Fibroblast of lung (primary cell): ENCODE results near the gene MAMDC4. TPM values are rescaled to one million over a fixed set of nuclear protein-coding genes. Genes with fewer than 3 reads are reported as not detected.

Experiments used
- DNase-seq, 2 donors: peaks; one replicate each; pipeline versions ENCODE4 v3.0.0 to v3.0.0-alpha.2; 2010; ENCODE audit warnings: low read depth in 2 of 2
- H2AFZ ChIP-seq: 2 replicates; pipeline ENCODE4 v1.5.1; 2012; ENCODE audit warnings: low read length, control low read depth, inconsistent platforms
- H3K27ac ChIP-seq: 2 replicates; pipeline ENCODE4 v1.5.1; 2011; ENCODE audit warnings: low read length, control low read depth; ENCODE audit not compliant: insufficient read depth
- H3K27me3 ChIP-seq: 2 replicates; pipeline ENCODE4 v1.5.1; 2011; ENCODE audit warnings: mild to moderate bottlenecking, low read length; ENCODE audit not compliant: control insufficient read depth, insufficient read depth
- H3K36me3 ChIP-seq: 2 replicates; pipeline ENCODE4 v1.5.1; 2011; ENCODE audit warnings: low read length; ENCODE audit not compliant: control insufficient read depth, insufficient read depth
- H3K4me1 ChIP-seq: 2 replicates; pipeline ENCODE4 v1.5.1; 2011; ENCODE audit warnings: low read length; ENCODE audit not compliant: control insufficient read depth, insufficient read depth; ENCODE audit errors: extremely low read depth
- H3K4me2 ChIP-seq: 2 replicates; pipeline ENCODE4 v1.5.1; 2011; ENCODE audit warnings: low read length, control low read depth; ENCODE audit not compliant: insufficient read depth; ENCODE audit errors: extremely low read depth
- H3K4me3 ChIP-seq, 4 experiments: fragments of 200-600 bp in 1 of 4; sonication (generic) in 1 of 4; replicated peaks in 1 of 4; 2 replicates each; pipeline ENCODE4 v1.5.1; 2011 to 2016; ENCODE audit warnings: low read length in 4 of 4, low read depth in 3 of 4, mild to moderate bottlenecking in 3 of 4, control low read depth in 2 of 4, inconsistent platforms in 1 of 4, mixed read lengths in 1 of 4; ENCODE audit not compliant: insufficient read depth in 1 of 4; ENCODE audit errors: control extremely low read depth in 1 of 4
- H3K79me2 ChIP-seq: 2 replicates; pipeline ENCODE4 v1.5.1; 2012; ENCODE audit warnings: mild to moderate bottlenecking, low read length, inconsistent platforms; ENCODE audit not compliant: control insufficient read depth, insufficient read depth
- H3K9ac ChIP-seq: 2 replicates; pipeline ENCODE4 v1.5.1; 2011; ENCODE audit warnings: mild to moderate bottlenecking, low read length, control low read depth; ENCODE audit not compliant: insufficient read depth
- H3K9me3 ChIP-seq: 2 replicates; pipeline ENCODE4 v1.5.1; 2012; ENCODE audit warnings: low read depth, low read length; ENCODE audit not compliant: control insufficient read depth, insufficient read depth
- H4K20me1 ChIP-seq: 2 replicates; pipeline ENCODE4 v1.5.1; 2011; ENCODE audit warnings: low read length; ENCODE audit not compliant: control insufficient read depth, insufficient read depth; ENCODE audit errors: extremely low read depth
- CTCF ChIP-seq, 2 donors: IDR thresholded peaks in 1 of 2; conservative IDR thresholded peaks in 1 of 2; 1 replicate in 1 of 2; 2 replicates in 1 of 2; pipeline ENCODE4 v1.5.1; 2011 to 2012; ENCODE audit warnings: low read length in 2 of 2, control low read depth in 1 of 2, inconsistent platforms in 1 of 2, low read depth in 1 of 2, mild to moderate bottlenecking in 1 of 2
- EZH2 ChIP-seq: IDR thresholded peaks from 2 replicates; pipeline ENCODE4 v1.5.1; 2012; ENCODE audit warnings: low read length, control low read depth, mild to moderate bottlenecking; ENCODE audit errors: missing control alignments
- polyA plus RNA-seq, 2 donors: library from polyadenylated mRNA; depleted of rRNA in 1 of 2; stranded (reverse) in 1 of 2; unstranded in 1 of 2; fragments of >200 nt; gene quantifications; 2 replicates each; pipeline ENCODE4 v1.2.1, GENCODE V29; 2011 to 2012; ENCODE audit warnings: missing spikeins in 1 of 2
- total RNA-seq: library from RNA; depleted of rRNA; stranded (reverse); fragments of >200 nt; gene quantifications from 2 replicates; pipeline ENCODE4 v1.2.1, GENCODE V29; 2014

Gene MAMDC4
- total and polyA plus RNA-seq, 2 donors (not counting 1 experiment from before 2014, with no cell fraction given) = 0.37 to 4.6 TPM

- H3K4me1 ChIP-seq = peaks cover 3% of the 10 kb centered on the region
- peaks cover 18% of the 10 kb centered on the region for H3K36me3 ChIP-seq
- H3K27ac ChIP-seq = no peak overlapping the region
- H3K27me3 ChIP-seq = no peaks in the 10 kb centered on the region
- DNase-seq = no peak
- TF ChIP-seq CTCF (conservative IDR thresholded peaks at IDR 0.05 in 1 of 2, IDR thresholded peaks at IDR 0.05 in 1 of 2; ENCODE audit: low read depth in 1 of 2, low read length in 2 of 2) (no peak), EZH2 (no peak)
- no peak overlapping the region for H3K9ac ChIP-seq
- no peak overlapping the region for H3K4me3 ChIP-seq
- no peak overlapping the region for H3K4me2 ChIP-seq
- H3K79me2 ChIP-seq = no peaks in the 10 kb centered on the region
- no peaks in the 10 kb centered on the region for H4K20me1 ChIP-seq
- no peaks in the 10 kb centered on the region for H3K9me3 ChIP-seq
- no peak overlapping the region for H2AFZ ChIP-seq
Observed at GRCh38 chr9:136854113-136854841, 2.1 kb downstream of the MAMDC4 start.

DNA sequence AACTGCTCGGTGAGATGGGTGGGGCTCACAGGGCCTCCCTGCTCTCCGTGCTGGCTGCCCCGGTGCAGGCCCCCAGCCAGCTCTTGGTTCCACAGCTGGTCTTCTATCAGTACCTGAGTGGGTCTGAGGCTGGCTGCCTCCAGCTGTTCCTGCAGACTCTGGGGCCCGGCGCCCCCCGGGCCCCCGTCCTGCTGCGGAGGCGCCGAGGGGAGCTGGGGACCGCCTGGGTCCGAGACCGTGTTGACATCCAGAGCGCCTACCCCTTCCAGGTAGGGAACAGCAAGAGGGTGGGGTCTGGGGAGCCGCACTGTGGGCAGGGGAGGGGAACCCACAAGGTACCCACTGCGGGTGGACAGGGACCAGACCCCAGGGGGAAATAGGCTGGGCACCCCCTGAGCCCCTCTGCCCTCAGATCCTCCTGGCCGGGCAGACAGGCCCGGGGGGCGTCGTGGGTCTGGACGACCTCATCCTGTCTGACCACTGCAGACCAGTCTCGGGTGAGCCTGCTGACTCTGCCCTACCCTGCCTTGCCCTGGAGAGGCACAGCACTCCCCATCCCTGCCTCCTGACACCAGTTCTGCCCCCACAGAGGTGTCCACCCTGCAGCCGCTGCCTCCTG, 2.8 kb downstream of the MAMDC4 start:
- no peaks in the 10 kb centered on the region for H4K20me1 ChIP-seq
- no peaks in the 10 kb centered on the region for H3K79me2 ChIP-seq
- no peak for DNase-seq

More for the DNA sequence above, 2.8 kb downstream of the MAMDC4 start:
- Histone ChIP-seq H3K4me1 (peaks cover 5% of the 10 kb centered on the region), H3K36me3 (peaks cover 19% of the 10 kb centered on the region), H3K4me3 (no peak overlapping the region), H2AFZ (no peak overlapping the region), H3K4me2 (no peak overlapping the region), H3K27me3 (no peaks in the 10 kb centered on the region), H3K9me3 (no peaks in the 10 kb centered on the region), H3K27ac (no peak overlapping the region), H3K9ac (no peak overlapping the region)
- TF ChIP-seq CTCF (conservative IDR thresholded peaks at IDR 0.05 in 1 of 2, IDR thresholded peaks at IDR 0.05 in 1 of 2; ENCODE audit: low read depth in 1 of 2, low read length in 2 of 2) = no peak
- TF ChIP-seq EZH2 = no peak
